Activated CD8-positive, alpha-beta memory T cell treated with anti-CD3 and anti-CD28 coated beads, Interleukin-2, amount 50 U/mL, for 1 hour (primary cell): Measurements from ENCODE around the gene ZNF273.
"Not testable (repeated sequence)": the region's sequence is repeated elsewhere in the genome, so short reads cannot be mapped to it uniquely, and the experiment has no call there.

Experiments
- DNase-seq: peaks from one replicate; pipeline ENCODE4 v3.0.0-alpha.2; 2020; ENCODE audit errors: extremely low read depth

ZNF273 gene

GRCh38 chr7:64944667-64945502 lies 41.8 kb downstream of the ZNF273 start:
- not testable (repeated sequence) for DNase-seq

GRCh38 chr7:64945503-64946175 lies 42.6 kb downstream of the ZNF273 start:
- no peak for DNase-seq

GRCh38 chr7:64946772-64947171 lies 43.7 kb downstream of the ZNF273 start:
- DNase-seq, result no peak

- no peak for DNase-seq
Observed at GRCh38 chr7:64947252-64948000, 44.4 kb downstream of the ZNF273 start.

GRCh38 chr7:64948774-64949173 lies 45.7 kb downstream of the ZNF273 start:
- DNase-seq, result not testable (repeated sequence)

- DNase-seq, result not testable (repeated sequence)
Observed at GRCh38 chr7:64950673-64951072, 47.6 kb downstream of the ZNF273 start.

- DNase-seq, result no peak
Observed at GRCh38 chr7:64951250-64951848, 48.3 kb downstream of the ZNF273 start.

- no peak for DNase-seq
Observed at GRCh38 chr7:64959072-64959747, 56.1 kb downstream of the ZNF273 start.

- no peak for DNase-seq
Observed at GRCh38 chr7:64965594-64965993, 62.5 kb downstream of the ZNF273 start.

GRCh38 chr7:64978497-64979203 lies 75.6 kb downstream of the ZNF273 start:
- DNase-seq, result no peak
